LHCN-M2 (cell line): ENCODE data around the gene EEF1B2. TPM values are rescaled to one million over a fixed set of nuclear protein-coding genes. Genes with fewer than 3 reads are reported as not detected.
"Not testable (repeated sequence)": the region's sequence is repeated elsewhere in the genome, so short reads cannot be mapped to it uniquely, and the experiment has no call there.

Source experiments
- DNase-seq: peaks from one replicate; pipeline ENCODE4 v3.0.0-alpha.2; 2012; ENCODE audit warnings: low read depth
- polyA plus RNA-seq: library from polyadenylated mRNA; unstranded; fragments of >200 nt; gene quantifications from one replicate; pipeline ENCODE4 v1.2.1, GENCODE V29; 2012; ENCODE audit warnings: missing spikeins
- total RNA-seq: library from RNA; depleted of rRNA; stranded (reverse); fragments of >200 nt; gene quantifications from 2 replicates; pipeline ENCODE4 v1.2.3, GENCODE V29; 2014; rRNA removed

Gene EEF1B2
- total RNA-seq, result 480 and 488 TPM in 2 replicates
- 800 TPM for polyA plus RNA-seq

DNA sequence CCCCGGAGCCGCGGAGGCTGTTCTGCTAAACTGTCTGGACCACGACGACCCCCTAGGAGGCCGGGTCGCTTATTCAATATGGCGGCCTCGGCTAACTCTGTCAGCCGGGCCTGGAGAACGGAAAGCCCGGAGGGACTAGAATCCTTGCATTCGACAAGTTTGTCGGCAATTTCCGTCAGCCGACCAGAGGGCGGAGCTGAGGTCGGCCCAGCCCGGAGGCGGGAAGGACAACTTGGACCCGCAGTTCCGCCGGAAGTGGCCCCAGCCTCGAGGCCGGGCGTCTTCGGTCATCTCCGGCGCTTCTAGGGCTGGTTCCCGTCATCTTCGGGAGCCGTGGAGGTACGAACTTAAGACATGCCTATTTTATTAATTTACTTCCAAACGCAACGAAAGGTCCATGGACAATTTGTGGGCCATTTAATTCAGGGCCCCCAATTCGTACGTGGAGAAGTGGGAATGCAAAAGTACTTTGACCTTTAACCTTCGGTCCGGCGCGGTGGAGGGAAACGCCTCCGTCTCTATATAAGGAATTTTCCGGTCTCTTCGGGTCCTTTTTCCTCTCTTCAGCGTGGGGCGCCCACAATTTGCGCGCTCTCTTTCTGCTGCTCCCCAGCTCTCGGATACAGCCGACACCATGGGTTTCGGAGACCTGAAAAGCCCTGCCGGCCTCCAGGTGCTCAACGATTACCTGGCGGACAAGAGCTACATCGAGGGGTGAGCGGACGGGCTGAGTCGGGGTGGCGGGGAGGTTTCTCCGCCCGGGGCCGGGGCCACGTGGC lies at the start of gene EEF1B2, which contains the start of gene NDUFS1:
TSS of gene EEF1B2 (plus strand) at position 550 of the 779 bp plus-strand sequence. CDS start at position 635, 85 bp downstream.
TSS of gene NDUFS1 (minus strand) at position 99 of the 779 bp plus-strand sequence. CDS start 5,766 bp downstream, outside the sequence.
- peak; percentile 97 for DNase-seq

GRCh38 chr2:206112108-206112507 lies 47.6 kb upstream of the EEF1B2 start:
- DNase-seq, result no peak

DNA sequence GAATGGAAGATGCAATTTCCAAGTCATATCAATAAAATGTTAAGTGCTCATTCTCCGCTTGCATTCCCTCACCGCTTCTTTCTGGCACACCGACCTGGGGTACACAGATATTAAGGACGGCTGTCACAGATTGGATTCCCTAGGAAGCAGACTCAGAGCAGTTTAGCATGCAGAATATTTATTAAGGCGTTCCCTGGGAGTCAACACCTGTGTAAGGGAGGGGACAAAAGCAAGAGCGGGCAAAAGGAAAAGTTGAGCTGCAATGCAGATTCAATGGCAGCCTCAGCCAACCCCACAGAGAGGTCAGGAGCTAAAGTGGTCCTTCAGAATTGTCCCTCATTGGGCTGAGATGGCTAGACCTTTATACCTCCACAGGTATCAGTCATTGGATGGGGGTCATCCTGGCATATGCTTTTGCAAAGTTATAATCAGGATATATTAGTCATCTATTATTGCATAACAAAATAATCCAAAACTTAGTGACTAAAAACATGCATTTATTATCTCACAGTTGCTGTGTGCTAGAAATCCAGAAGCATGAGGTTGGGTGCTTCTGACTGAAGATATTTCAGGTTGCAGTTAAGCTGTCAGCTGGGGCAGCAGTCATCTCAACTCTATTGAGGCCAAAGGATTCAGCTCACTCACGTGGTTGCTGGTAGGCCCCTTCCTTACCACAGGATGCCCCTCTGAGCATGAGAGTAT lies 46.7 kb upstream of the EEF1B2 start:
- DNase-seq, result peak; percentile 27

GRCh38 chr2:206115026-206115578 lies 44.6 kb upstream of the EEF1B2 start:
- peak; percentile 6 for DNase-seq

- DNase-seq, result no peak
These were observed 43.4 kb upstream of the EEF1B2 start for GRCh38 chr2:206116278-206116677.

GRCh38 chr2:206122569-206122968 lies 37.1 kb upstream of the EEF1B2 start:
- not testable (repeated sequence) for DNase-seq

DNA sequence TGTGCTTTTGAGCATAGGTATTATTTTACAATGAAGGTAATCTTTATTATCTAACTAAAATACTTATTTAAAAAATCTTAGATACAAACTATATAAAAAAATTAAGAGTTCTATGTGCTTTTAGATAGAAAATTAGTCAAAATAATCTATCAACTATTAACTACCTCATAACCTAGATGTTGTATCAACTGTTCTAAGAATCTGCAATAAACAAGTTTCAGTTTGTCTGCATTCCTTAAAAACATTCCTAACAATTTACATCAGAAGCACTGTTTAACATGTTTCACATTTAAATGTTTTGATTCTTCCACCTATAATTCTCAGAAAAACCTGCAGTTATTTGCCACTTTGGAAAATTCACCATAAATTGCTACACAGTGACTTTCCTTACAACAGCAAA lies 33.8 kb upstream of the EEF1B2 start:
- no peak for DNase-seq

DNA sequence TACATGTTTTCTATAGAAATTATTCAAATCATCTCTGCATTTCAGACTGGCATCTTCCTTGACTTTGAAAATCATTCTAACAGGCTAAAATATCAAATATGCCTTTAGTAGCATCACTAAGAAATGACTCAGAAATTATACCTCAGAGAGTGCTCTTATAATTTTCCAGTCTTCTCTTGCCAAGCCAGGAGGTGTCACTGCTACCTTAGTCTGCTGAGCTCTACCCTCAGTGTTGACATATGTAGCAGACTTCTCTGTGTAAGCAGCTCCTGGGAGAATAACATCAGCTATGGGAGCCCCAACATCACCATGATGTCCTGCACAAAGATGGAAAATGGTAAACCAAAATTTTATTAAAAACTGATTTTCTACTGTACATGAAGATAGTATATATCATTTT lies 32.0 kb upstream of the EEF1B2 start:
- DNase-seq, result peak; percentile 24

DNA sequence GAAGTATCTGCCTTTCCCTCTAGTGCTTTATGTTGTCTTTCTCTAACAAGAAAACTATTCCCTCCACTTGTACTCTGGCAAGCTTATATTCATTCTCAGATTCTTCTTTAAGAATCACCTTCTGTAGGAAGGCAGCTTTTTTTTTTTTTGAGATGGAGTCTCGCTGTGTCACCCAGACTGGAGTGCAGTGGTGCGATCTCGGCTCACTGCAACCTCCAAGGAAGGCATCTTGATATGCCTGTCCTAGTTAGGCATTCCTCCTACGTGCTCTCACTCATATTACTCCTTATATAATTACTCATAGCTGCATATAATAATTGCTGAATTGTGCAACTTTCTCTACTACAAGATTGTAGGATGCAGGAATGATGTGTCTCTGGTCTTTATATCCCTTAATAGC lies 16.2 kb upstream of the EEF1B2 start:
- no peak for DNase-seq

GRCh38 chr2:206144383-206144782 lies 15.3 kb upstream of the EEF1B2 start:
- DNase-seq, result no peak

DNA sequence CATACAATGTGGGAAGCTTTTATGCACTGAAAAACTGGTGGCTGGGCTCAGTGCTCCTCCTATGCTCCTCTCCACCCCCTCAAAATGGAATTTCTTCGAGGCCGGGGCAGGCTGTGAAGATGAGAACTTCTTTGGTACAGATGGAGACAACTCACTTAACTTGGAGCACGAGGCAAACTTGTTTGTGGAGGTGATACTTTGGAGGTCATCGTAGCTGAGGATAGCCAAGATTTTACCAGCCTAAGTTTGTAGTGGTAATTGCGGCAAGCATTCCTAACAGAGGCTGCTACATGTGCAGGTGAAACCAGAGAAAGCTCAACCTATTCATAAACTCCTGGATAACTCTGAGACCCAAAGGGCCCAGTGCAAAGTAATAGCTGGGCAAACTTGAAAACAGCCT lies 14.0 kb upstream of the EEF1B2 start:
- DNase-seq, result no peak

DNA sequence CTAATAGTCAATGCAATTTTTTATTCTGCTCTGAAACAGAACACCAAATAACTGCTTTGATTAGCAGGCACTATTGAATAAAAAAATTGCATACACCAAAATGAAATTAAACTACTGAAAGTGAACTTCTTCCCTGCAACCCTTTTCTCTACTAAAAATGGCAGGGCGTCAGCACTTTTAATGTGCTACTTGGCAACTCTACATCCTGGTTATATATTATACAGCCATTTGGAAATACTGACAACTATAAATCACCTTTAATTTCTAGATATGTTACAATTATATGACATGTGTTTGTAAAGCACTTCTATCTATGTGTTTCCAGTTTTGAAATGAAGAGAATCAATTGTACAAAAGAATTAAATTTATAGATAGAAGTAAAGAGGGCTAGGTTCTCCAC lies 10.4 kb upstream of the EEF1B2 start:
- no peak for DNase-seq

DNA sequence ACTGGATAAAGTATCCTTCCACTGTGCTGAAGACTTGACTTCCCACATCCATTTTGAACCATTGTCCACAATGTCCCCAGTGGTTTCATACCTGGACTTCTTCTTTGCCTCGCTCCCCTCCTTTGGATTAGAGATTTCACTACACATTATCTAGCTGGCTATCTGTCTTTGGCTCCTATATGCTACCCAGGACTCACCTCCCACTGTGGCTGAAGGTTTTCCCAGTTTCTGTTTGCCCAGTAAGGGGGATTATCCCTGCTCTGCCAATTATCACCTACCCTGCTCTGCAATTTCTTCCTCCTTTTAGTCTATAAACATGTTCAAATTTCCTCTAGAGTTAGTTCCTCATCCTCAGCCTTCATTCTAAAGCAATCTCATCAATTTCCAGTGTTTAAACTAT lies 9.5 kb upstream of the EEF1B2 start:
- no peak for DNase-seq

- no peak for DNase-seq
These were observed 9.1 kb upstream of the EEF1B2 start for GRCh38 chr2:206150631-206151030.

DNA sequence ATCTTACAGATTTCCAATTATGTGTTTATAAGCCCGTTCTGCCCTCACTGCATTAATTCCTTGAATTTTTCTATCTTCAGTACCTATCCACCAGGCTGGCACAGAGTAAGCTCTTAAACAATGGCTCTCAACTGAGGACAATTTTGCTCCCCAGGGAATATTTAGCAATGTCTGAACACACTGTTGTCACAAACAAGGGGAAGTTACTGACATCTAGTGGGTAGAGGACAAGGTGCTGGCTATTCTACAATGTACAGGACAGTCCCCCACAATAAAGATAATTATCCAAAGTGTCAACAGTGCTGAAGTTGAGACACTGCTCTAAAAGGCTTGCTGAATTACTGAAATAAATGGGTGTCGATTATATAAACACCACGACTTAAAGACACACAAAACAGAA lies 5.5 kb upstream of the EEF1B2 start:
- DNase-seq, result peak; percentile 23

- not testable (repeated sequence) for DNase-seq
These were observed 2.7 kb upstream of the EEF1B2 start for GRCh38 chr2:206157014-206157413.

GRCh38 chr2:206158563-206159345 lies 941 bp upstream of the EEF1B2 start:
- peak; percentile 40 for DNase-seq

GRCh38 chr2:206160125-206160806 lies 571 bp downstream of the EEF1B2 start:
- no peak for DNase-seq

DNA sequence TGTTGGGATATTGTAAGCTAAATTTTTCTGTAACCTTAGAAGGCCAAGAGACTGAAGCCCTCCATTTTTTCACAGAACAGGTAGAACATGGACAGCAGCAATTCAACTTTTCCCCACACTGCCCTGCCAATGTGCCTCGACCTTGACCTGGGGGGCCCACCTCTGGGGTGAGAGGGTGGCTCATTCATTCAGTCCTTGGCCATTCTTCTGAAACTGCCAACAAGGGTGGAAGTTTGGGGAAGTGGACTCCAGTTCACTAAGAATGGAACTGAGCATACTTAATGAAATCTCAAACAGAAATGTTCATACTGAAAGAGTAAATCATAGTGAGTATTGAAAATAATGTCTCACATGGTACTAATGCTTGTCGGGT lies 1.1 kb downstream of the EEF1B2 start:
- no peak for DNase-seq

DNA sequence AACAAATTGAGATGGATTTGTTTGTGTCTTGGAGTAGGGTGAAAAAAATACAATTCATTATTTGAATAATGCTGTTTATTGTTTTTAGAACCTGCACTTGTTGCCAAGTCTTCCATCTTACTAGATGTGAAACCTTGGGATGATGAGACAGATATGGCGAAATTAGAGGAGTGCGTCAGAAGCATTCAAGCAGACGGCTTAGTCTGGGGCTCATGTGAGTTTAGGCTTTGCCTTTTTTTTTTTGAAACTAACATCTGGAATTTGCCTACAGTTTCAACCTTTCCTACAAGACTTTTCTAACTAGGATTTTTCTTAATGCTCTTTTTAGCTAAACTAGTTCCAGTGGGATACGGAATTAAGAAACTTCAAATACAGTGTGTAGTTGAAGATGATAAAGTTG lies 2.7 kb downstream of the EEF1B2 start:
- not testable (repeated sequence) for DNase-seq

- DNase-seq, result no peak
These were observed 3.7 kb downstream of the EEF1B2 start for GRCh38 chr2:206163251-206163880.
